ENCODE data around the gene RGS6. TPM values are rescaled to one million over a fixed set of nuclear protein-coding genes. Genes with fewer than 3 reads are reported as not detected.

Gene RGS6
- total and polyA plus RNA-seq, 4 experiments from 2014 or later: 0.32 TPM; not detected in 3

- Mint-ChIP-seq H3K27me3 (peaks cover 10 to 17% of the 10 kb centered on the region in 2 donors), H3K4me1 (peaks cover 0 to 4% (median 3%) of the 10 kb centered on the region in 4 donors), H3K27ac (no peak overlapping the region), H3K4me3 (no peak overlapping the region), H3K36me3 (peaks cover 0 to 3% of the 10 kb centered on the region in 2 donors), H3K9me3 (peaks cover 0 to 10% (median 9%) of the 10 kb centered on the region in 8 donors)
- POLR2A ChIA-PET (ENCODE audit: partially characterized antibody): no interaction called here
- no peak overlapping the region for H3K4me3 ChIP-seq (ENCODE audit: low read length in 2 of 2)
- DNase-seq: no peak
- H3K27ac ChIP-seq (ENCODE audit: low read depth, low read length): no peak overlapping the region
- CTCF ChIA-PET (ENCODE audit: partially characterized antibody): interaction anchor here (1.6 kb wide), 1 partner anchor 11 kb away, joined by 3 read pairs; no protein-coding TSS in a partner anchor
- intact Hi-C loops (cut with micrococcal nuclease): no loop called here
- no peaks in the 10 kb centered on the region for H3K36me3 ChIP-seq (ENCODE audit: insufficient read depth, low read length)
- H3K9me3 ChIP-seq (ENCODE audit: control insufficient read depth in 1 of 2, low read length in 2 of 2): no peaks in the 10 kb centered on the region
- H3K27me3 ChIP-seq (ENCODE audit: insufficient read depth, low read length): no peaks in the 10 kb centered on the region
- H3K4me1 ChIP-seq (ENCODE audit: insufficient read depth, low read length): no peaks in the 10 kb centered on the region
Measured at GRCh38 chr14:72418806-72419205, 486.6 kb downstream of the RGS6 start.

- Mint-ChIP-seq H3K27me3 (peaks cover 10 to 17% of the 10 kb centered on the region in 2 donors), H3K27ac (no peak overlapping the region), H3K9me3 (peaks cover 0 to 10% (median 8%) of the 10 kb centered on the region in 8 donors), H3K4me3 (no peak overlapping the region), H3K36me3 (peaks cover 0 to 3% of the 10 kb centered on the region in 2 donors), H3K4me1 (peaks cover 0 to 4% (median 3%) of the 10 kb centered on the region in 4 donors)
- no peak for DNase-seq
- H3K27ac ChIP-seq (ENCODE audit: low read depth, low read length): no peak overlapping the region
- POLR2A ChIA-PET (ENCODE audit: partially characterized antibody): no interaction called here
- H3K36me3 ChIP-seq (ENCODE audit: insufficient read depth, low read length): no peaks in the 10 kb centered on the region
- no peaks in the 10 kb centered on the region for H3K9me3 ChIP-seq (ENCODE audit: control insufficient read depth in 1 of 2, low read length in 2 of 2)
- H3K4me3 ChIP-seq (ENCODE audit: low read length in 2 of 2): no peak overlapping the region
- CTCF ChIA-PET (ENCODE audit: partially characterized antibody): no interaction called here
- intact Hi-C loops (cut with micrococcal nuclease): no loop called here
- no peaks in the 10 kb centered on the region for H3K27me3 ChIP-seq (ENCODE audit: insufficient read depth, low read length)
- H3K4me1 ChIP-seq (ENCODE audit: insufficient read depth, low read length): no peaks in the 10 kb centered on the region
Measured at GRCh38 chr14:72419226-72419775, 487.1 kb downstream of the RGS6 start.

- Mint-ChIP-seq H3K27me3 (peaks cover 6 to 13% of the 10 kb centered on the region in 2 donors), H3K4me1 (peaks cover 0 to 4% (median 3%) of the 10 kb centered on the region in 4 donors), H3K27ac (peak overlapping the region in 1 of 7 donors; percentile 59), H3K36me3 (peaks cover 0 to 3% of the 10 kb centered on the region in 2 donors), H3K4me3 (peak overlapping the region in 1 of 8 donors; percentile 33), H3K9me3 (peaks cover 0 to 3% (median under 1%) of the 10 kb centered on the region in 8 donors)
- H3K9me3 ChIP-seq (ENCODE audit: control insufficient read depth in 1 of 2, low read length in 2 of 2): no peaks in the 10 kb centered on the region
- H3K4me3 ChIP-seq (ENCODE audit: low read length in 2 of 2): no peak overlapping the region
- no peaks in the 10 kb centered on the region for H3K27me3 ChIP-seq (ENCODE audit: insufficient read depth, low read length)
- H3K36me3 ChIP-seq (ENCODE audit: insufficient read depth, low read length): no peaks in the 10 kb centered on the region
- CTCF ChIA-PET (ENCODE audit: partially characterized antibody): interaction anchor here (0.6 to 1.0 kb wide), 3 partner anchors 13 to 71 kb away, joined by 3 read pairs; no protein-coding TSS in a partner anchor
- H3K4me1 ChIP-seq (ENCODE audit: insufficient read depth, low read length): no peaks in the 10 kb centered on the region
- H3K27ac ChIP-seq (ENCODE audit: low read depth, low read length): no peak overlapping the region
- intact Hi-C loops (cut with micrococcal nuclease): no loop called here
- POLR2A ChIA-PET (ENCODE audit: partially characterized antibody): interaction anchor here (0.9 kb wide), 1 partner anchor 23 kb away, joined by 3 read pairs; no protein-coding TSS in a partner anchor
- peak; percentile 32 to 63 (median 55) for DNase-seq
Measured at GRCh38 chr14:72420749-72421474, 488.7 kb downstream of the RGS6 start.

DNA sequence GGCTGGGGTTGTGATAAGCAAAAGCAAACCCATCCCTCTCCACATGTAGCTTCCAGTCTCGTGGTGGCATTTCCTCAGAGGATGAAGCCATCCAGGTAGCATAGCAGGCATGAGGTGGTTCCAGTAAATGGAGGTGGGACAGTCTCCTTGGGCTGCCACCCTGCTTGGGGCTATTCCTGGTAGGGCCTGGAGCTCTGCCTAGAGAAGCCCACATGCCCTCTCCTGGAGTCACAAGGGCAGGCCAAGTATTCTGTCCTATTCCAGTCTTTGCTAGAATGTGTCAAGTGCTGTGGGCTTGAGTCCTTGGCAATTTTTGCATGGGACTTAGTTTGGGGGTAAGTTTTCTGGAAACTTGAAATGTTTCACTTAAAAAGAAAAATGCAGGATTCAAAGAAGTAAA is 491.7 kb downstream of the RGS6 start:
- ChIA-PET CTCF (ENCODE audit: partially characterized antibody) (no interaction called here), POLR2A (ENCODE audit: partially characterized antibody) (no interaction called here)
- Histone ChIP-seq H3K27me3 (ENCODE audit: insufficient read depth, low read length) (no peaks in the 10 kb centered on the region), H3K4me3 (ENCODE audit: low read length in 2 of 2) (no peak overlapping the region), H3K36me3 (ENCODE audit: insufficient read depth, low read length) (no peaks in the 10 kb centered on the region), H3K4me1 (ENCODE audit: insufficient read depth, low read length) (no peaks in the 10 kb centered on the region), H3K9me3 (ENCODE audit: control insufficient read depth in 1 of 2, low read length in 2 of 2) (no peaks in the 10 kb centered on the region), H3K27ac (ENCODE audit: low read depth, low read length) (no peak overlapping the region)
- DNase-seq: no peak
- Mint-ChIP-seq H3K36me3 (peaks cover 0 to 3% of the 10 kb centered on the region in 2 donors), H3K4me3 (no peak overlapping the region), H3K27ac (no peak overlapping the region), H3K27me3 (peaks cover 4 to 8% of the 10 kb centered on the region in 2 donors), H3K9me3 (peaks cover 0 to 13% (median 11%) of the 10 kb centered on the region in 8 donors), H3K4me1 (peaks cover 0 to 4% (median 3%) of the 10 kb centered on the region in 4 donors)
- intact Hi-C loops (cut with micrococcal nuclease): no loop called here

GRCh38 chr14:72430457-72430856 is 498.2 kb downstream of the RGS6 start:
- H3K27ac Mint-ChIP-seq: no peak overlapping the region
- Histone ChIP-seq H3K27ac (ENCODE audit: low read depth, low read length) (no peak overlapping the region), H3K4me1 (ENCODE audit: insufficient read depth, low read length) (no peaks in the 10 kb centered on the region), H3K9me3 (ENCODE audit: control insufficient read depth in 1 of 2, low read length in 2 of 2) (no peaks in the 10 kb centered on the region), H3K4me3 (ENCODE audit: low read length in 2 of 2) (no peak overlapping the region), H3K27me3 (ENCODE audit: insufficient read depth, low read length) (no peaks in the 10 kb centered on the region), H3K36me3 (ENCODE audit: insufficient read depth, low read length) (no peaks in the 10 kb centered on the region)
- no peaks in the 10 kb centered on the region for H3K36me3 Mint-ChIP-seq
- DNase-seq: no peak
- peaks cover 0 to 12% (median 10%) of the 10 kb centered on the region in 8 donors for H3K9me3 Mint-ChIP-seq
- H3K4me3 Mint-ChIP-seq: no peak overlapping the region
- intact Hi-C loops (cut with micrococcal nuclease): no loop called here
- H3K4me1 Mint-ChIP-seq: no peaks in the 10 kb centered on the region
- CTCF ChIA-PET (ENCODE audit: partially characterized antibody): interaction anchor here (1.0 kb wide), 1 partner anchor 12 kb away, joined by 3 read pairs; no protein-coding TSS in a partner anchor
- H3K27me3 Mint-ChIP-seq: peaks cover 0 to under 1% of the 10 kb centered on the region in 2 donors
- POLR2A ChIA-PET (ENCODE audit: partially characterized antibody): no interaction called here

DNA sequence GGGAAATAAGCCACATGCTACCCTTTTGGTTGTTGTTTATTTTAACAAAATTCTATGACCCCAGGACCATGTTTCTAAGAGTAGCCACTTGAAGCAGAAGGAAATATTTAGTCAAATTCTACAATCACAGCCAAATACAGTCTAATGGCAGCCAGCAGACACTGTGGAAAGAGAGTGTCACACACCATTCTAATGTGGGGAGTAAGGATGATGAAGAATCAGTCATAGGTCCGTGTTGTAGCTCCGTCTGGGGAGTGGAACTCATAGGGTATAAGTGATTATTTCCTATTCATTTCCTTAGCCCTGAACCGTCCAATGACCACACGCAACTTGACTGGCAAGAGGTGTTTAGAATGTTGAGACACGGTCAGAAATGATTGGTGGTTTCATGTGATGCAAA is 500.5 kb downstream of the RGS6 start:
- H3K36me3 Mint-ChIP-seq: no peaks in the 10 kb centered on the region

GRCh38 chr14:72433511-72433910 is 501.3 kb downstream of the RGS6 start:
- Histone ChIP-seq H3K27ac (ENCODE audit: low read depth, low read length) (no peak overlapping the region), H3K4me3 (ENCODE audit: low read length in 2 of 2) (no peak overlapping the region), H3K27me3 (ENCODE audit: insufficient read depth, low read length) (no peaks in the 10 kb centered on the region), H3K9me3 (ENCODE audit: control insufficient read depth in 1 of 2, low read length in 2 of 2) (no peaks in the 10 kb centered on the region), H3K36me3 (ENCODE audit: insufficient read depth, low read length) (no peaks in the 10 kb centered on the region), H3K4me1 (ENCODE audit: insufficient read depth, low read length) (no peaks in the 10 kb centered on the region)
- DNase-seq: no peak
- ChIA-PET POLR2A (ENCODE audit: partially characterized antibody) (no interaction called here), CTCF (ENCODE audit: partially characterized antibody) (interaction anchor here (1.1 kb wide), 1 partner anchor 12 kb away, joined by 3 read pairs; no protein-coding TSS in a partner anchor)
- H3K27ac Mint-ChIP-seq: peak overlapping the region in 1 of 7 donors; percentile 73
- no peaks in the 10 kb centered on the region for H3K27me3 Mint-ChIP-seq
- H3K4me3 Mint-ChIP-seq: no peak overlapping the region
- H3K4me1 Mint-ChIP-seq: peaks cover 3 to 9% (median 4%) of the 10 kb centered on the region in 4 donors
- intact Hi-C loops (cut with micrococcal nuclease): no loop called here
- no peaks in the 10 kb centered on the region for H3K9me3 Mint-ChIP-seq
- no peaks in the 10 kb centered on the region for H3K36me3 Mint-ChIP-seq

More for the DNA sequence above, 500.5 kb downstream of the RGS6 start:
- Mint-ChIP-seq H3K4me3 (no peak overlapping the region), H3K27ac (no peak overlapping the region), H3K9me3 (peaks cover 0 to 7% (median 5%) of the 10 kb centered on the region in 8 donors), H3K27me3 (no peaks in the 10 kb centered on the region), H3K4me1 (peaks cover 0 to 4% (median under 1%) of the 10 kb centered on the region in 4 donors)
- H3K9me3 ChIP-seq (ENCODE audit: control insufficient read depth in 1 of 2, low read length in 2 of 2): no peaks in the 10 kb centered on the region
- H3K36me3 ChIP-seq (ENCODE audit: insufficient read depth, low read length): no peaks in the 10 kb centered on the region
- POLR2A ChIA-PET (ENCODE audit: partially characterized antibody): no interaction called here
- CTCF ChIA-PET (ENCODE audit: partially characterized antibody): no interaction called here
- H3K27ac ChIP-seq (ENCODE audit: low read depth, low read length): no peak overlapping the region
- no peak overlapping the region for H3K4me3 ChIP-seq (ENCODE audit: low read length in 2 of 2)
- no peaks in the 10 kb centered on the region for H3K4me1 ChIP-seq (ENCODE audit: insufficient read depth, low read length)
- intact Hi-C loops (cut with micrococcal nuclease): no loop called here
- no peaks in the 10 kb centered on the region for H3K27me3 ChIP-seq (ENCODE audit: insufficient read depth, low read length)
- no peak for DNase-seq
